Measurements from ENCODE around the gene UBE2I. TPM values are rescaled to one million over a fixed set of nuclear protein-coding genes. Genes with fewer than 3 reads are reported as not detected.
"Not testable (repeated sequence)": the region's sequence is repeated elsewhere in the genome, so short reads cannot be mapped to it uniquely, and the experiment has no call there.

Gene UBE2I
- total RNA-seq, 1 donor from 2014 or later: 143 TPM

DNA sequence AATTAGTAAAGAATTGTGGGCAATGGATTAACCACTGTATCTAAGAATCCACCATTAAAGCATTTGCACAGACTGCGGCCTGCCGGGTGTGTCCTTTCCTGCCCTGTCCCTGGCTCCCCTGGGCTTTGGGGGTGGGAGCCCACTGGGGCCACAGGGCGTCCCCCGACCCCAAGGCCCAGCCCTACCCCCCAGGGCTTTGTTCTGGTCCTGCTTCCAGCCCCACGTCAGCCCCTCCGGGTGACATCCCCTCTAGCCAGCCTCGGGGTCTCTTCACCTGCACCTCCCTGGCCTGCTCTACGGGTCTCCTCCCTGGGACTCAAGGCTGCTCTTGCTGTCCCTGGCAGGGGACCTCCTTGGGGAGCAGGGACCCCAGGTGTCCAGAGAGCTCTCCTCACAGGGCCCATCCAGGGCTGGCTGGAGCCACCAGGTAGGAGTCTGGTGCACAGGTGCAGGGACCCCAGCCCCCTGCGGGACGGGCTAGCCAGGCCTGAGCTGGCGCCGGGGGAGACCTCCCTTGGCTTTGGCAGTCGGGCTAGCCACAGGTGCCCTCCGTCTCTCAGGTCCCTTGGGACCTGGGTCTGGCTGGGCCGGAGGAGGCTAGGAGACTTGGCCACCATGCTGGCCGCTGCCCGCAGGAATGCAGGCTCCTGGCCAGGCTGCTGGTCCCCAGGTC is 17.6 kb downstream of the UBE2I start:
- no peak overlapping the region for H3K4me3 ChIP-seq (ENCODE audit: insufficient read depth, low read depth, low read length)
- peaks cover 10% of the 10 kb centered on the region for H3K27me3 ChIP-seq (ENCODE audit: insufficient read depth, low read length)
- H3K9me3 ChIP-seq (ENCODE audit: insufficient read depth, low read depth, low read length): peaks cover 4% of the 10 kb centered on the region
- H3K9me3 Mint-ChIP-seq (ENCODE audit: unreplicated experiment): peaks cover 3% of the 10 kb centered on the region
- H3K36me3 ChIP-seq (ENCODE audit: insufficient read depth, low read length): peaks cover 2% of the 10 kb centered on the region
- FAIRE-seq: no peak
- no peak for TF ChIP-seq EZH2 (IDR thresholded peaks at IDR 0.05; ENCODE audit: insufficient read depth, low read length)
- TF ChIP-seq, protein P1, sequence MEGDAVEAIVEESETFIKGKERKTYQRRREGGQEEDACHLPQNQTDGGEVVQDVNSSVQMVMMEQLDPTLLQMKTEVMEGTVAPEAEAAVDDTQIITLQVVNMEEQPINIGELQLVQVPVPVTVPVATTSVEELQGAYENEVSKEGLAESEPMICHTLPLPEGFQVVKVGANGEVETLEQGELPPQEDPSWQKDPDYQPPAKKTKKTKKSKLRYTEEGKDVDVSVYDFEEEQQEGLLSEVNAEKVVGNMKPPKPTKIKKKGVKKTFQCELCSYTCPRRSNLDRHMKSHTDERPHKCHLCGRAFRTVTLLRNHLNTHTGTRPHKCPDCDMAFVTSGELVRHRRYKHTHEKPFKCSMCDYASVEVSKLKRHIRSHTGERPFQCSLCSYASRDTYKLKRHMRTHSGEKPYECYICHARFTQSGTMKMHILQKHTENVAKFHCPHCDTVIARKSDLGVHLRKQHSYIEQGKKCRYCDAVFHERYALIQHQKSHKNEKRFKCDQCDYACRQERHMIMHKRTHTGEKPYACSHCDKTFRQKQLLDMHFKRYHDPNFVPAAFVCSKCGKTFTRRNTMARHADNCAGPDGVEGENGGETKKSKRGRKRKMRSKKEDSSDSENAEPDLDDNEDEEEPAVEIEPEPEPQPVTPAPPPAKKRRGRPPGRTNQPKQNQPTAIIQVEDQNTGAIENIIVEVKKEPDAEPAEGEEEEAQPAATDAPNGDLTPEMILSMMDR (IDR thresholded peaks at IDR 0.05; ENCODE audit: insufficient read depth, low read depth, low read length): no peak
- peaks cover 25% of the 10 kb centered on the region for H4K20me1 ChIP-seq (ENCODE audit: insufficient read depth, low read length)
- H3K4me2 ChIP-seq (ENCODE audit: low read length): no peak overlapping the region
- no peak overlapping the region for H3K4me3 Mint-ChIP-seq (ENCODE audit: unreplicated experiment)
- H3K79me2 ChIP-seq (ENCODE audit: insufficient read depth, low read length): no peaks in the 10 kb centered on the region
- DNase-seq (ENCODE audit: low read depth): no peak
- no peak overlapping the region for H3K9ac ChIP-seq (ENCODE audit: low read length)
- no peaks in the 10 kb centered on the region for H3K4me1 Mint-ChIP-seq (ENCODE audit: low read depth, unreplicated experiment)
- no peak overlapping the region for H3K27ac ChIP-seq (ENCODE audit: low read depth, low read length)
- H3K27me3 Mint-ChIP-seq (ENCODE audit: low read depth, unreplicated experiment): peaks cover 3% of the 10 kb centered on the region
- H2AFZ ChIP-seq (ENCODE audit: low read depth, low read length): no peak overlapping the region
- no peak overlapping the region for H3K27ac Mint-ChIP-seq (ENCODE audit: unreplicated experiment)
- peaks cover 8% of the 10 kb centered on the region for H3K4me1 ChIP-seq (ENCODE audit: insufficient read depth, low read length)
- H3K36me3 Mint-ChIP-seq (ENCODE audit: low read depth, unreplicated experiment): peaks cover 3% of the 10 kb centered on the region

DNA sequence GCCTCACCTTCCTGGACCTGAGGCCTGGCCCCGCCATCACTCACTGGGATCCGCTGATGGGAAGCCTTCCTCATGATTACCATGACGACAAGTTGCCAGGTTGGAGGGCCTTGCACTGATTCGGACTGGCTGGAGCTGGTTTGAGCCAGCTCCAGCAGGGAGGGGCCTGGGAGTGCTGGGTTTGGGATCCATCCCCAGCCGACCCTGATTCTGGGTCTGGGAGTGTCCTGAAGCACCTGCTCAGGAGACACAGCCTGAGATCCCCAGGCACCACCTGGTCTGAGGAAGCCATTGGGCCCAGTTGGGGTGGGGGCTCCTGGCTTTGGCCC is 18.1 kb downstream of the UBE2I start:
- no peak overlapping the region for H2AFZ ChIP-seq (ENCODE audit: low read depth, low read length)
- H3K4me3 Mint-ChIP-seq (ENCODE audit: unreplicated experiment): no peak overlapping the region
- no peak for TF ChIP-seq EZH2 (IDR thresholded peaks at IDR 0.05; ENCODE audit: insufficient read depth, low read length)
- TF ChIP-seq, protein P1 (IDR thresholded peaks at IDR 0.05; ENCODE audit: insufficient read depth, low read depth, low read length): no peak

DNA sequence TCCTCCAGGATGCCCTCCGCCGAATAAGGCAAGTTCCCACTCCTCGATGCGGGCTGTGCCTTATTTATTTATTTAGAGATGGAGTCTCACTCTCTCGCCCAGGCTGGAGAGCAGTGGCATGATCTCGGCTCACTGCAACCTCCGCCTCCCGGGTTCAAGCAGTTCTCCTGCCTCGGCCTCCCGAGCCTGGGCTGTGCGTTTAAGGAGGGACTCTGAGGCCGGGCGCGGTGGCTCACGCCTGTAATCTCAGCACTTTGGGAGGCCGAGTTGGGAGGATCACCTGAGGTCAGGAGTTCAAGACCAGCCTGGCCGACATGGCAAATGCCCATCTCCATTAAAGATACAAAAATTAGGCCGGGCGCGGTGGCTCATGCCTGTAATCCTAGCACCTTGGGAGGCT is 18.7 kb downstream of the UBE2I start:
- H3K27ac ChIP-seq (ENCODE audit: low read depth, low read length); H3K4me3 Mint-ChIP-seq (ENCODE audit: unreplicated experiment); H3K9ac ChIP-seq (ENCODE audit: low read length); H3K4me1 Mint-ChIP-seq (ENCODE audit: low read depth, unreplicated experiment); H3K36me3 Mint-ChIP-seq (ENCODE audit: low read depth, unreplicated experiment); H3K4me2 ChIP-seq (ENCODE audit: low read length); H3K27ac Mint-ChIP-seq (ENCODE audit: unreplicated experiment); H3K79me2 ChIP-seq (ENCODE audit: insufficient read depth, low read length); H3K27me3 Mint-ChIP-seq (ENCODE audit: low read depth, unreplicated experiment); H3K9me3 Mint-ChIP-seq (ENCODE audit: unreplicated experiment); H3K4me3 ChIP-seq (ENCODE audit: insufficient read depth, low read depth, low read length); DNase-seq (ENCODE audit: low read depth); H3K36me3 ChIP-seq (ENCODE audit: insufficient read depth, low read length); H3K9me3 ChIP-seq (ENCODE audit: insufficient read depth, low read depth, low read length); H2AFZ ChIP-seq (ENCODE audit: low read depth, low read length); FAIRE-seq: not testable (repeated sequence)
- H3K4me1 ChIP-seq (ENCODE audit: insufficient read depth, low read length): peaks cover 11% of the 10 kb centered on the region
- H3K27me3 ChIP-seq (ENCODE audit: insufficient read depth, low read length): peaks cover 18% of the 10 kb centered on the region
- peaks cover 31% of the 10 kb centered on the region for H4K20me1 ChIP-seq (ENCODE audit: insufficient read depth, low read length)

More for the DNA sequence above, 18.1 kb downstream of the UBE2I start:
- Mint-ChIP-seq H3K27ac (ENCODE audit: unreplicated experiment) (no peak overlapping the region), H3K4me1 (ENCODE audit: low read depth, unreplicated experiment) (no peaks in the 10 kb centered on the region), H3K27me3 (ENCODE audit: low read depth, unreplicated experiment) (peaks cover 7% of the 10 kb centered on the region), H3K36me3 (ENCODE audit: low read depth, unreplicated experiment) (peaks cover 3% of the 10 kb centered on the region), H3K9me3 (ENCODE audit: unreplicated experiment) (peaks cover 3% of the 10 kb centered on the region)
- no peaks in the 10 kb centered on the region for H3K79me2 ChIP-seq (ENCODE audit: insufficient read depth, low read length)
- H3K9me3 ChIP-seq (ENCODE audit: insufficient read depth, low read depth, low read length): peaks cover 4% of the 10 kb centered on the region
- H3K4me3 ChIP-seq (ENCODE audit: insufficient read depth, low read depth, low read length): no peak overlapping the region
- peaks cover 15% of the 10 kb centered on the region for H3K27me3 ChIP-seq (ENCODE audit: insufficient read depth, low read length)
- no peak overlapping the region for H3K27ac ChIP-seq (ENCODE audit: low read depth, low read length)
- peaks cover 26% of the 10 kb centered on the region for H4K20me1 ChIP-seq (ENCODE audit: insufficient read depth, low read length)
- no peak overlapping the region for H3K9ac ChIP-seq (ENCODE audit: low read length)
- no peak for DNase-seq (ENCODE audit: low read depth)
- FAIRE-seq: no peak
- peaks cover 9% of the 10 kb centered on the region for H3K4me1 ChIP-seq (ENCODE audit: insufficient read depth, low read length)
- peaks cover 2% of the 10 kb centered on the region for H3K36me3 ChIP-seq (ENCODE audit: insufficient read depth, low read length)
- H3K4me2 ChIP-seq (ENCODE audit: low read length): no peak overlapping the region

DNA sequence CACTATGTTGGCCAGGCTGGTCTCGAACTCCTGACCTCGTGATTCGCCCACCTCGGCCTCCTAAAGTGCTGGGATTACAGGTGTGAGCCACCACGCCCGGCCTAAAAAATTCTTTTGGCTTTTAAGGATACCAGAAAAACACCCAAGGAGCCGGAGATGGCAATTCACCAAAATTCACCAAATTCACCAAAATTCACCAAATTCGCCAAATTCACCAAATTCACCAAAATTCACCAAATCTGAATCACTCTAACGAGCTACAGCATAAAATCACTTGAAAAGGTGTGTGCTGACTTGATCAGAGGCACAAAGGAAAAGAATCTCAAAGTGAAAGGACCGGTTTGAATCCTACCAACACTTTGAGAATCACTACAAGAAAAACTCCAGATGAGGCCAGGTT is 19.5 kb downstream of the UBE2I start:
- peaks cover 11% of the 10 kb centered on the region for H3K4me1 ChIP-seq (ENCODE audit: insufficient read depth, low read length)
- H3K79me2 ChIP-seq (ENCODE audit: insufficient read depth, low read length); H3K36me3 ChIP-seq (ENCODE audit: insufficient read depth, low read length); H3K9me3 Mint-ChIP-seq (ENCODE audit: unreplicated experiment); H3K36me3 Mint-ChIP-seq (ENCODE audit: low read depth, unreplicated experiment); H3K9me3 ChIP-seq (ENCODE audit: insufficient read depth, low read depth, low read length); DNase-seq (ENCODE audit: low read depth); H3K27me3 Mint-ChIP-seq (ENCODE audit: low read depth, unreplicated experiment); H2AFZ ChIP-seq (ENCODE audit: low read depth, low read length); H3K4me3 Mint-ChIP-seq (ENCODE audit: unreplicated experiment); H3K4me1 Mint-ChIP-seq (ENCODE audit: low read depth, unreplicated experiment); FAIRE-seq; H3K4me2 ChIP-seq (ENCODE audit: low read length); H3K9ac ChIP-seq (ENCODE audit: low read length); H3K27ac ChIP-seq (ENCODE audit: low read depth, low read length); H3K27ac Mint-ChIP-seq (ENCODE audit: unreplicated experiment); H3K4me3 ChIP-seq (ENCODE audit: insufficient read depth, low read depth, low read length): not testable (repeated sequence)
- H3K27me3 ChIP-seq (ENCODE audit: insufficient read depth, low read length): peaks cover 22% of the 10 kb centered on the region
- peaks cover 23% of the 10 kb centered on the region for H4K20me1 ChIP-seq (ENCODE audit: insufficient read depth, low read length)
